Body of pancreas (tissue), 4 donors: ENCODE data around the gene KNDC1. TPM values are rescaled to one million over a fixed set of nuclear protein-coding genes. Genes with fewer than 3 reads are reported as not detected.

Experiments used
- ATAC-seq: fragments of 150-250 bp; one replicate; pipeline ENCODE4 v1.9.1; 2016
- DNase-seq, 4 donors: peaks; one replicate each; pipeline ENCODE4 v3.0.0-alpha.2; 2019
- H3K27ac ChIP-seq, 4 donors: fragments of 200-600 bp; sonication (generic); 1 replicate in 3 of 4; 2 replicates in 1 of 4; pipeline versions ENCODE4 v1.5.1 to v1.6.1; 2016 to 2019; ENCODE audit warnings: mild to moderate bottlenecking in 1 of 4, mixed read lengths in 1 of 4, moderate library complexity in 1 of 4
- H3K27me3 ChIP-seq, 2 donors: fragments of 200-600 bp; sonication (generic); one replicate each; pipeline ENCODE4 v1.6.0; 2016; ENCODE audit warnings: mild to moderate bottlenecking in 1 of 2
- H3K36me3 ChIP-seq, 2 donors: fragments of 200-600 bp; sonication (generic); replicated peaks in 1 of 2; 2 replicates each; pipeline ENCODE4 v1.5.1; 2016; ENCODE audit warnings: low read depth in 2 of 2; ENCODE audit not compliant: insufficient read depth in 1 of 2
- H3K4me1 ChIP-seq: fragments of 200-600 bp; sonication (generic); one replicate; pipeline ENCODE4 v1.6.0; 2016
- H3K4me3 ChIP-seq, 2 donors: fragments of 200-600 bp; sonication (generic); 1 replicate in 1 of 2; 2 replicates in 1 of 2; pipeline ENCODE4 v1.5.1; 2016 to 2019
- H3K9me3 ChIP-seq, 3 donors: fragments of 200-600 bp; sonication (generic); 1 replicate in 2 of 3; 2 replicates in 1 of 3; pipeline ENCODE4 v1.5.1; 2016
- CTCF ChIP-seq, 7 experiments: fragments of 450-650 bp in 4 of 7; fragments of 200-600 bp in 3 of 7; sonication (generic) in 3 of 7; IDR thresholded peaks; one replicate each; pipeline ENCODE4 v1.5.1; 2016 to 2019; ENCODE audit warnings: antibody characterized with exemption in 7 of 7
- POLR2A ChIP-seq, 3 donors: fragments of 450-650 bp; IDR thresholded peaks; one replicate each; pipeline ENCODE4 v1.6.1; 2016; ENCODE audit warnings: antibody characterized with exemption in 3 of 3, mild to moderate bottlenecking in 2 of 3
- WGBS, 2 donors: methylation state at CpG; one replicate each; pipeline ENCODE4 v1.1.5; 2017; 5-methylcytosine and 5-hydroxymethylcytosine counted together
- intact Hi-C: fragments of 100-400 bp; cut with DNase I; formaldehyde crosslinking; loops from one replicate; pipeline ENCODE4 v1.15.1; 2023
- total RNA-seq, 2 donors: library from RNA; depleted of rRNA; stranded (reverse); fragments of >200 nt; gene quantifications; one replicate each; pipeline ENCODE4 v1.1.0, GENCODE V29; 2016

KNDC1 gene
- total RNA-seq, 2 donors from 2014 or later = 0.52 to 3.3 TPM

GRCh38 chr10:133206356-133207040 is 46.5 kb downstream of the KNDC1 start:
- no peaks in the 10 kb centered on the region for H3K9me3 ChIP-seq
- H3K36me3 ChIP-seq = no peaks in the 10 kb centered on the region
- H3K27ac ChIP-seq = no peak overlapping the region
- H3K4me1 ChIP-seq = no peaks in the 10 kb centered on the region
- TF ChIP-seq CTCF (IDR thresholded peaks at IDR 0.05) = no peak
- no peak for TF ChIP-seq POLR2A (IDR thresholded peaks at IDR 0.05)
- DNase-seq (no peak), ATAC-seq (no peak)
- 64 to 66% methylated on average over 9 to 12 of the region's 17 CpGs for WGBS, 2 donors
- intact Hi-C loops = no loop called here
- no peak overlapping the region for H3K4me3 ChIP-seq
- no peaks in the 10 kb centered on the region for H3K27me3 ChIP-seq

- Histone ChIP-seq H3K9me3 (no peaks in the 10 kb centered on the region), H3K27me3 (no peaks in the 10 kb centered on the region), H3K27ac (no peak overlapping the region), H3K4me3 (no peak overlapping the region), H3K36me3 (no peaks in the 10 kb centered on the region), H3K4me1 (no peaks in the 10 kb centered on the region)
- WGBS, 2 donors = 81 to 88% methylated on average over 8 to 30 of the region's 36 CpGs
- ATAC-seq = no peak
- intact Hi-C loops = no loop called here
- TF ChIP-seq CTCF (IDR thresholded peaks at IDR 0.05) (no peak), POLR2A (IDR thresholded peaks at IDR 0.05) (no peak)
- DNase-seq = no peak
These were observed 47.1 kb downstream of the KNDC1 start for GRCh38 chr10:133207041-133207600.

- no peaks in the 10 kb centered on the region for H3K27me3 ChIP-seq
- WGBS, 2 donors = 63% methylated on average over 15 of the region's 17 CpGs; no CpG with 5 or more reads in 1 of the 2 donors
- H3K4me1 ChIP-seq = no peaks in the 10 kb centered on the region
- TF ChIP-seq CTCF (IDR thresholded peaks at IDR 0.05) (no peak), POLR2A (IDR thresholded peaks at IDR 0.05) (no peak)
- ATAC-seq (no peak), DNase-seq (no peak)
- H3K36me3 ChIP-seq = no peaks in the 10 kb centered on the region
- intact Hi-C loops = no loop called here
- H3K4me3 ChIP-seq = no peak overlapping the region
- no peak overlapping the region for H3K27ac ChIP-seq
- H3K9me3 ChIP-seq = no peaks in the 10 kb centered on the region
These were observed 47.6 kb downstream of the KNDC1 start for GRCh38 chr10:133207627-133208026.

DNA sequence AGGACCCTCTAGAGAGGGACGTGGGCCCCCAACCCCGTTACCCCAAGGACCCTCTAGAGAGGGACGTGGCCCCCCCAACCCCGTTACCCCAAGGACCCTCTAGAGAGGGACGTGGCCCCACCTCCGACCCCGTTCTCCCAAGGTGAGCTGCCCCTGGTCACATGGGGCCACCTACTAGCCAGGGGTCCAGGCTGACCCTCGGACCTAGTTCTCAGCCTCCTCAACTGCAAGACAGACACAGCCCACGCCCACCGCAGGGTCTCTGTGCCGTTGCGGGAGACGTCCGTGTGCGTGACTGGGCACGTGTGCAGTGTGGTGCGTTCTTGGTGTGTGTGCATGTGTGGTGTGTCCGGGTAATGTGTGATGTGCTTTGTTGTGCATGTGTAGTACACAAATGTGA is 48.4 kb downstream of the KNDC1 start:
- Histone ChIP-seq H3K36me3 (no peaks in the 10 kb centered on the region), H3K4me1 (no peaks in the 10 kb centered on the region), H3K27ac (no peak overlapping the region), H3K27me3 (no peaks in the 10 kb centered on the region), H3K9me3 (no peaks in the 10 kb centered on the region), H3K4me3 (no peak overlapping the region)
- TF ChIP-seq CTCF (IDR thresholded peaks at IDR 0.05) (no peak), POLR2A (IDR thresholded peaks at IDR 0.05) (no peak)
- no peak for DNase-seq
- intact Hi-C loops = no loop called here
- 85 to 94% methylated on average over 2 to 12 of the region's 18 CpGs for WGBS, 2 donors
- ATAC-seq = no peak

DNA sequence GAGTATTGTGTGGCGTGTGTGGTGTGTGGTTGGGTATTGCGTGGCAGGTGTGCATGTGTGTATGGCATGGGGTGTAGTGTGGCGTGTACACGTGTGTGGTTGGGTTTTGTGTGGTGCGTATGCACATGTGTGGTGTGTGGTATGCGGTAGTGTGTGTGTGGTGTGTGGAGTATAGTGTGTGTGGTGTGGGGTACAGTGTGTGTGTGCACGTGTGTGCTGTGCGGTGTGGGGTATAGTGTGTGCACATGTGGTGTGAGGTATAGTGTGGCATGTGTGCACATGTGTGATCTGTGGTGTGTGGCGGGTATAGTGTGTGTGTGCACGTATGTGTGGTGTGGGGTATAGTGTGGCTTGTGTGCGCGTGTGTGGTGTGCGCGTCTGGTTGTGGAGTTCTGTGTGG is 49.1 kb downstream of the KNDC1 start:
- Histone ChIP-seq H3K27ac (no peak overlapping the region), H3K27me3 (no peaks in the 10 kb centered on the region), H3K4me3 (no peak overlapping the region), H3K4me1 (no peaks in the 10 kb centered on the region), H3K36me3 (no peaks in the 10 kb centered on the region), H3K9me3 (no peaks in the 10 kb centered on the region)
- TF ChIP-seq CTCF (IDR thresholded peaks at IDR 0.05) (no peak), POLR2A (IDR thresholded peaks at IDR 0.05) (no peak)
- WGBS, 2 donors = 85 to 89% methylated on average over 14 of the region's 14 CpGs
- intact Hi-C loops = no loop called here
- DNase-seq (no peak), ATAC-seq (no peak)
